Immature natural killer cell (primary cell): ENCODE measurements around the gene SLAIN1. TPM values are rescaled to one million over a fixed set of nuclear protein-coding genes. Genes with fewer than 3 reads are reported as not detected.

ENCODE experiments used
- DNase-seq, 3 donors: peaks; one replicate each; pipeline ENCODE4 v3.0.0; 2022; ENCODE audit warnings: mixed read lengths in 1 of 3
- H3K27ac Mint-ChIP-seq, 6 donors: one replicate each; pipeline ENCODE4 v1.8.0; 2020; ENCODE audit warnings: mixed read lengths in 6 of 6, mild to moderate bottlenecking in 5 of 6, inconsistent platforms in 4 of 6, moderate library complexity in 3 of 6
- H3K27me3 Mint-ChIP-seq, 3 donors: one replicate each; pipeline ENCODE4 v1.8.0; 2020 to 2021; ENCODE audit warnings: low read depth in 3 of 3, mild to moderate bottlenecking in 3 of 3, mixed read lengths in 3 of 3, moderate library complexity in 3 of 3, inconsistent platforms in 1 of 3
- H3K36me3 Mint-ChIP-seq, 3 donors: one replicate each; pipeline ENCODE4 v1.8.0; 2020; ENCODE audit warnings: mixed read lengths in 3 of 3, inconsistent platforms in 2 of 3, mild to moderate bottlenecking in 2 of 3
- H3K4me1 Mint-ChIP-seq, 2 donors: one replicate each; pipeline ENCODE4 v1.8.0; 2020; ENCODE audit warnings: inconsistent platforms in 2 of 2, mild to moderate bottlenecking in 2 of 2, mixed read lengths in 2 of 2, moderate library complexity in 1 of 2
- H3K4me3 Mint-ChIP-seq, 5 donors: one replicate each; pipeline ENCODE4 v1.8.0; 2020; ENCODE audit warnings: mild to moderate bottlenecking in 5 of 5, mixed read lengths in 5 of 5, inconsistent platforms in 3 of 5, moderate library complexity in 3 of 5
- H3K9me3 Mint-ChIP-seq, 6 donors: one replicate each; pipeline ENCODE4 v1.8.0; 2020; ENCODE audit warnings: mild to moderate bottlenecking in 6 of 6, mixed read lengths in 6 of 6, inconsistent platforms in 4 of 6, moderate library complexity in 3 of 6
- polyA plus RNA-seq, 3 donors: library from polyadenylated mRNA; unstranded; fragments of 300-500 nt; fragmentation: Illumina TruSeq; gene quantifications; one replicate each; pipeline ENCODE4 v1.2.3, GENCODE V29; 2021

The SLAIN1 gene
- polyA plus RNA-seq, 3 donors from 2014 or later = 11.8 to 23.8 (median 19.7) TPM

DNA sequence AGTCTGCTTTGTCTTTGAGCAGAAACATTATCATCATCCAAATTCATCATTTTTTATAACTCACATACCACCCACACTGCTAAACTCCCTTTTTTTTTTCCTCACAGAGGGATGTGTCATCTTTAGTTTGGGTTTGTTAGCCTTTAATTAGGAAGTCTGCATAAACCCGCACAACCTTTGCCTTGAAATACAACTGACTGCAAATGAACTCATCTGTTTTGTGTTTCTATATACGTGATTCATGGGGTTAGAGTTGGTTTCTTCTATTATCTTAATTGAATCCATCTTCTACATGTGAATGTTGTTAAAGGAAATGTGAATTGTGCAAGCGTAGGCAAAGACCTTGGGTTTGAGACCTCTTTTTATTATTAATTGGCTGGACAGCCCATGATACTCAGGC is 102.7 kb downstream of the SLAIN1 start:
- H3K4me1 Mint-ChIP-seq = no peaks in the 10 kb centered on the region
- H3K4me3 Mint-ChIP-seq = no peak overlapping the region
- no peaks in the 10 kb centered on the region for H3K9me3 Mint-ChIP-seq
- no peak for DNase-seq
- H3K27ac Mint-ChIP-seq = no peak overlapping the region
- H3K36me3 Mint-ChIP-seq = no peaks in the 10 kb centered on the region
- H3K27me3 Mint-ChIP-seq = peaks cover 1 to 7% (median 2%) of the 10 kb centered on the region in 3 donors

DNA sequence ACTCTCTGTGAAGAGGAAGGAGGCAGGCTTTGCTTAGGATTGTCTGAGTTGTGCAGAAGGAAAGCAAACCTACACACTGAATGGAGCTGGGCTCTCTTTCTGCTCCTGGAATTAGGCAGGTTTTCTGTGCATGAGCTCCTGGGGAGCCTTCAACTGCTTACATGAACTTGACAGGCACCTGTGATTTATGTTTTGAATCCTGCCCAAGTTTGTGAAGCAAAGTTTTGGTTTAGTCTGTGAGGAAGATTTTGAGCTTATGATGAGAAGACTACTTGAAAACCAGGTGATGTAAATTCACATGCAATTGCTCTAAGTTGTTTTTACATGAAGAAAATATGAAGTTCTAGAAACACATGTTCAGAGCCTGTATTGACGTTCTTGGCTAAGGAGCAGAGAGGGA is 109.0 kb downstream of the SLAIN1 start:
- Mint-ChIP-seq H3K4me1 (no peaks in the 10 kb centered on the region), H3K27me3 (peaks cover 4 to 7% (median 4%) of the 10 kb centered on the region in 3 donors), H3K9me3 (no peaks in the 10 kb centered on the region)

DNA sequence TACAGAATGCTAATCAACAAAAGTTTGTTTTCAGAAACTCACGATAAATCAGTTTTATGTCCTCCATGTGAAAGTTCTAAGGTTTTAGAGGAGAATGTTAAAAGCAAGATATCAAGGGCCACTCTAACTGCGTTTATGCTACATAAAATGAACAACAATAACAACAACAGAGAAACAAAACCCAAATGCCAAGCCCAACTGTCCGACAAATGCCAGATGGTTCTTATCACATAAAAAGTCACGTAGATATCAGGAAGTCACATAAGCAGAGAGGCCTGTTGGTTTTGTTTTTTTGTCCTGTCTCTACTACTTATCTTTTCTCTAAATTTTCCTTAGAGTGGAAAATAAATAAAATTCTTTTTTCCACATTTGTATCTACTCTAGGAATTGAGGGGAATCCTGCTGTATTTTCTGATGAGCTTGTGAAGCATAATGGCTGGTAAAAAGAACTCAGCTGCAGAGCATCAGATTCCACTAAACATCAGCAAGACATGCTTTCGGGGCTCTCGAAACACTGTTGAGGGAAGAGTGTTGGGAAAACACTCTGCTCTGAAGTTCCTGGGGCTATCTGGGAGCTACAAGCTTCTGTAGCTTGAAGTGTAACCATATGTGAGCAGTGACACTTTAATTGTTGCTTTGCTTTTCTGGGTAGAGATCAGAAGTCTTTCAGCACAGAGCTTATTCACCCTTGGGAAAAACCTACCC is 110.1 kb downstream of the SLAIN1 start:
- no peak overlapping the region for H3K4me3 Mint-ChIP-seq
- H3K27ac Mint-ChIP-seq = no peak overlapping the region
- H3K4me1 Mint-ChIP-seq = no peaks in the 10 kb centered on the region
- no peak for DNase-seq
- peaks cover 2 to 7% (median 4%) of the 10 kb centered on the region in 3 donors for H3K27me3 Mint-ChIP-seq
- no peaks in the 10 kb centered on the region for H3K36me3 Mint-ChIP-seq
- H3K9me3 Mint-ChIP-seq = no peaks in the 10 kb centered on the region

More for the DNA sequence above, 109.0 kb downstream of the SLAIN1 start:
- DNase-seq = no peak
- Mint-ChIP-seq H3K4me3 (no peak overlapping the region), H3K27ac (no peak overlapping the region), H3K36me3 (no peaks in the 10 kb centered on the region)

DNA sequence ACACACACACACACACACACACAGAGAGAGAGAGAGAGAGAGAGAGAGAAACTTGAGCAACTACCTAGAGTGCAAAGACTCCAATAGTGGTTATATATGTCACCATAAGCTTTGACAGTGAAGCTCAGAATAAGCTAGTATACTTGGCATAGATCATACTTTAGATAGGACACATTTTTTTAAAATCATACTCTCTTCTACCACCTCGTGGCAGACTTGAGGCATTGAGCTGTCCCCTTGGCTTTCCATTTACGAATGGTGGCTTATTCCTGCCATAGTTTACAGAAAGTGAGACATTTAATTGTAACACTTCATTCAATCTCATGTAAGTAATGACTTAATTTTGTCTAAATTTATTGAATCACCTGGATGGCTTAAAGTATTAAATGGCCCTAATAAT is 112.9 kb downstream of the SLAIN1 start:
- H3K9me3 Mint-ChIP-seq = peaks cover 0 to 2% (median 0%) of the 10 kb centered on the region in 6 donors
- no peak for DNase-seq
- H3K27me3 Mint-ChIP-seq = peaks cover 2 to 6% (median 2%) of the 10 kb centered on the region in 3 donors
- no peaks in the 10 kb centered on the region for H3K4me1 Mint-ChIP-seq
- H3K4me3 Mint-ChIP-seq = no peak overlapping the region
- no peaks in the 10 kb centered on the region for H3K36me3 Mint-ChIP-seq
- H3K27ac Mint-ChIP-seq = no peak overlapping the region

DNA sequence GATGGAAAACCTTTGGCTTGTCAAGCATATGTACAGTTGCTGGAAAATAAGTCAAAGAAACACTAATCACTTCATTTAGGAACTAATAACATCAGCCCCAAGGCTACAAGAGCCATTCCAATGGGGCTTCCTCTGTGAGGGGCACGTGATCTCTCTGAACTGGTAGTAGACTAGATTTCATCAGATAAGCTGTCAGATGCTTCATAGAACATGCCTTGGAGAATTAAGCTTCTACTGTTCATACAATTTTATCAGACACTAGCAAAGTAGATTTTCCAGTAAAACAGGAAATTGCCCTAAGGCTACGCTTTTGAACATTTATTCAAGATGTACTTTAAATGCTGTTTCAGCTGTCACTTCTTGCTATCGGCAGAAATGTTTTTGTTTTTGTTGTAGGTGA is 113.4 kb downstream of the SLAIN1 start:
- no peak overlapping the region for H3K4me3 Mint-ChIP-seq
- no peak overlapping the region for H3K27ac Mint-ChIP-seq
- peaks cover 0 to 2% (median 0%) of the 10 kb centered on the region in 6 donors for H3K9me3 Mint-ChIP-seq
- H3K27me3 Mint-ChIP-seq = peaks cover 0 to 6% (median 2%) of the 10 kb centered on the region in 3 donors
- H3K36me3 Mint-ChIP-seq = no peaks in the 10 kb centered on the region
- no peak for DNase-seq
- H3K4me1 Mint-ChIP-seq = no peaks in the 10 kb centered on the region

DNA sequence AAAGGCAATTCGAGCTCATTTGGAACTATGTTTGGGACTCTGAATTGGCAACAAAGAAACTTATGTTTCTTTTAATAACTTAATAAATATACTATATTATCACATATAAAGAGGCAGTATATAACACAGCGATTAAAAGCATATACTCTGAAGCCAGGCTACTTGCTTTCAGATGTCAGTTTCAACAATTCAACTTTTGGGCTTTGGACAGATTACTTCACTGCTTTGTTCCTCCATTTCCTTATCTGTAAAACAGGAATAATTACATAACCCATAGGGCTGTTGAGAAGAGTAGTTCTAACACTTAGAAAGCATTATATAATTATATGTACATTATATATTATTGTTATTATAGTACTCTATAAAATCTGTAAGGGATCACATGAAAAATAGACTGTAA is 113.9 kb downstream of the SLAIN1 start:
- peaks cover 0 to 2% (median 0%) of the 10 kb centered on the region in 6 donors for H3K9me3 Mint-ChIP-seq
- no peaks in the 10 kb centered on the region for H3K36me3 Mint-ChIP-seq
- H3K27ac Mint-ChIP-seq = no peak overlapping the region
- H3K4me1 Mint-ChIP-seq = no peaks in the 10 kb centered on the region
- no peak overlapping the region for H3K4me3 Mint-ChIP-seq
- peaks cover 0 to 6% (median 2%) of the 10 kb centered on the region in 3 donors for H3K27me3 Mint-ChIP-seq
- DNase-seq = no peak

DNA sequence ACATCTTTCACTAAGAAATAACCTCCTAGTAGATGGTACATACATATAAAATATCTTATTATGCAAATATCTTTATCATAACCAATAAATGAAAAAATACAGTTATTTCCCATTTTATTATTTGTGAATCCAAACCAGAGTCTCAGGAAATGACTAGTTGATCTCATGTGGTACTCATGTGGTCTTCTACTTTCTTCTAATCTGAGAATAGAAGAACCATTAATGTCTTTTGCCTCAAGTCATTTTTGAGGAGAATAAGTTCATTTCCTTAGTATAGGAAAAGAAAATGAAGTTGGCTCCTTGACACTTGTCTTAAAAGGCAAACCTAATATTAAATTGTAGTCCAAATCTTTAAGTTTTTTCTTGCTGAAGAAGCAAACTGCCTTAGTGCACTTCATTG is 114.5 kb downstream of the SLAIN1 start:
- Mint-ChIP-seq H3K27me3 (peaks cover 0 to 6% (median 2%) of the 10 kb centered on the region in 3 donors), H3K36me3 (no peaks in the 10 kb centered on the region), H3K4me3 (no peak overlapping the region), H3K27ac (no peak overlapping the region), H3K4me1 (no peaks in the 10 kb centered on the region), H3K9me3 (peaks cover 0 to 2% (median 0%) of the 10 kb centered on the region in 6 donors)
- DNase-seq = no peak

Other genes with a start within 250 kb of the SLAIN1 start
- gene SCEL, start 162.0 kb upstream of the SLAIN1 start, polyA plus RNA-seq = not detected
- gene EDNRB, start 221.1 kb downstream of the SLAIN1 start, polyA plus RNA-seq = not detected